Measurements from ENCODE around the gene RABGAP1L.
"Not testable (repeated sequence)": the region's sequence is repeated elsewhere in the genome, so short reads cannot be mapped to it uniquely, and the experiment has no call there.

The RABGAP1L gene

DNA sequence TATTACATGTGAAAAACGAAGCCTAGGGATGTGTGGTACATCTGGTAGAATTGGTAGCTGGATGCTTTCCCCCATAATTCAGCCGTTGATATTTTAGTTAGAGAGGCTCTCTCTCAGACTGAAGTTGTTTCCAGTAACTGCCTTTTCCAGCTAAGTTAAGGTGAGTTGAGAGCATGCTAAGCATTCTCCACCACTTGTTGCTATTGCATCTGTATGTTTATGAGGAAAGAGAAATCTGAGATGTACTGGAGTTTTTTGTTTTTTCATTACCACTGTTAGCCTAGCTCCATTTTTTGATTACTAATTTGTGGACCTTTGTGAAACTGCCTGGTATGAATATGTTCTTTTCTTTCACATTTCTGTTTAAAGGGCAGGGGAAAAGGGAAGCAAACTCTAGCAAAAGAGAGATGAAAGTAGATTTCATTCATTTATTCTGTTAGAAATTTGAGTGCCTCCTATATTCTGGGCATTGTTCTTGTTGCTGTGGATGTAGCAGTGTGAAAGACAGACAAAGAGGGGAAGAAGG lies 650.5 kb downstream of the RABGAP1L start:
- no peak overlapping the region for H3K4me3 ChIP-seq (ENCODE audit: low read depth, low read length)
- in situ Hi-C loops (cut with HindIII; ENCODE audit: low sequenced_read_pairs), result no loop called here
- no peak for DNase-seq (ENCODE audit: low read depth)
- TF ChIP-seq, protein P1, sequence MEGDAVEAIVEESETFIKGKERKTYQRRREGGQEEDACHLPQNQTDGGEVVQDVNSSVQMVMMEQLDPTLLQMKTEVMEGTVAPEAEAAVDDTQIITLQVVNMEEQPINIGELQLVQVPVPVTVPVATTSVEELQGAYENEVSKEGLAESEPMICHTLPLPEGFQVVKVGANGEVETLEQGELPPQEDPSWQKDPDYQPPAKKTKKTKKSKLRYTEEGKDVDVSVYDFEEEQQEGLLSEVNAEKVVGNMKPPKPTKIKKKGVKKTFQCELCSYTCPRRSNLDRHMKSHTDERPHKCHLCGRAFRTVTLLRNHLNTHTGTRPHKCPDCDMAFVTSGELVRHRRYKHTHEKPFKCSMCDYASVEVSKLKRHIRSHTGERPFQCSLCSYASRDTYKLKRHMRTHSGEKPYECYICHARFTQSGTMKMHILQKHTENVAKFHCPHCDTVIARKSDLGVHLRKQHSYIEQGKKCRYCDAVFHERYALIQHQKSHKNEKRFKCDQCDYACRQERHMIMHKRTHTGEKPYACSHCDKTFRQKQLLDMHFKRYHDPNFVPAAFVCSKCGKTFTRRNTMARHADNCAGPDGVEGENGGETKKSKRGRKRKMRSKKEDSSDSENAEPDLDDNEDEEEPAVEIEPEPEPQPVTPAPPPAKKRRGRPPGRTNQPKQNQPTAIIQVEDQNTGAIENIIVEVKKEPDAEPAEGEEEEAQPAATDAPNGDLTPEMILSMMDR (IDR thresholded peaks at IDR 0.05; ENCODE audit: low read depth, low read length, missing control alignments), result no peak

- no peak for DNase-seq (ENCODE audit: low read depth)
- H3K4me3 ChIP-seq (ENCODE audit: low read depth, low read length), result no peak overlapping the region
- in situ Hi-C loops (cut with HindIII; ENCODE audit: low sequenced_read_pairs), result no loop called here
- TF ChIP-seq, protein P1 (IDR thresholded peaks at IDR 0.05; ENCODE audit: low read depth, low read length, missing control alignments), result no peak
Observed at GRCh38 chr1:174812016-174812415, 652.7 kb downstream of the RABGAP1L start.

- TF ChIP-seq, protein P1 (IDR thresholded peaks at IDR 0.05; ENCODE audit: low read depth, low read length, missing control alignments), result no peak
- in situ Hi-C loops (cut with HindIII; ENCODE audit: low sequenced_read_pairs), result no loop called here
- no peak for DNase-seq (ENCODE audit: low read depth)
- no peak overlapping the region for H3K4me3 ChIP-seq (ENCODE audit: low read depth, low read length)
Observed at GRCh38 chr1:174812656-174813055, 653.3 kb downstream of the RABGAP1L start.

DNA sequence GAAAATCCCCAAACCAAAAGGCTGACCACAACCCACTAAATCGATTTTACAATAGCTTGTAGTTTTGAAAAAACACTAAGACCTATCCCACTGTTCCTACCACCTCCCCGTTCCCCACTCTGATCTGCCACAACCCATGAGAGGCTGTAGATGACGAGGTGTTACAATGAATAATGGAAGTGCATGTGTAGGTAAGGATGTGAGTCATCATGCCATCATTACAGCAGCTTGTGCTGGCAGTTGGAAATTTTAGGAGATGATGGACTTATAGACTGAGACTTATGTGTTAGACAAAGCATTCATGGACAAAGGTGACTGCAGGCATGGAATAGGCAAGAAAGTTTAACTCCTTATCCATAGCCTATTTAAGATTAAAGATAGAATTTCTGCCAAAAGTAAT lies 655.7 kb downstream of the RABGAP1L start:
- DNase-seq (ENCODE audit: low read depth), result no peak
- in situ Hi-C loops (cut with HindIII; ENCODE audit: low sequenced_read_pairs), result no loop called here
- H3K4me3 ChIP-seq (ENCODE audit: low read depth, low read length), result no peak overlapping the region
- TF ChIP-seq, protein P1 (IDR thresholded peaks at IDR 0.05; ENCODE audit: low read depth, low read length, missing control alignments), result no peak

DNA sequence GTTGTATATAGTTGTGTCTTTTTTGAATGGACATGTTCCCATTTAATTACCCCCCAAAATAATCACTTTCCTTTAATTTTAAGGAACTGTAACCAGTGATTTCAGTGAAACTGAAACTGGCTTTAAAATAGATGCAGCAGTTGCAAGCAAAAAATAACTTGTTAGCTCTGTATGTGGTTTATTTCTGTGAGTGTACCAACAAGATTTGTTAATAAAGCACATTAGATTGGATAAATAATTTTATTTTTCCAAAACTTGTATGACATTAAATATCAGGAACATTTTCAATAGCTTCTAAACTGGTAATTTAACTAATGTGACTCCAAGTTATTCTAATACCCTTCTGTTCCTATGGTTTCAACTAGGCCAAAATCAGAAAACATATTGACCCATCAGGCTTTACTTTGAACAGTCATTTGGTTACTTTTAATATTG lies 656.2 kb downstream of the RABGAP1L start:
- no peak overlapping the region for H3K4me3 ChIP-seq (ENCODE audit: low read depth, low read length)
- no peak for DNase-seq (ENCODE audit: low read depth)
- in situ Hi-C loops (cut with HindIII; ENCODE audit: low sequenced_read_pairs), result no loop called here
- TF ChIP-seq, protein P1 (IDR thresholded peaks at IDR 0.05; ENCODE audit: low read depth, low read length, missing control alignments), result no peak

- DNase-seq (ENCODE audit: low read depth); H3K4me3 ChIP-seq (ENCODE audit: low read depth, low read length); in situ Hi-C loops (cut with HindIII; ENCODE audit: low sequenced_read_pairs): not testable (repeated sequence)
Observed at GRCh38 chr1:174816621-174817020, 657.3 kb downstream of the RABGAP1L start.

DNA sequence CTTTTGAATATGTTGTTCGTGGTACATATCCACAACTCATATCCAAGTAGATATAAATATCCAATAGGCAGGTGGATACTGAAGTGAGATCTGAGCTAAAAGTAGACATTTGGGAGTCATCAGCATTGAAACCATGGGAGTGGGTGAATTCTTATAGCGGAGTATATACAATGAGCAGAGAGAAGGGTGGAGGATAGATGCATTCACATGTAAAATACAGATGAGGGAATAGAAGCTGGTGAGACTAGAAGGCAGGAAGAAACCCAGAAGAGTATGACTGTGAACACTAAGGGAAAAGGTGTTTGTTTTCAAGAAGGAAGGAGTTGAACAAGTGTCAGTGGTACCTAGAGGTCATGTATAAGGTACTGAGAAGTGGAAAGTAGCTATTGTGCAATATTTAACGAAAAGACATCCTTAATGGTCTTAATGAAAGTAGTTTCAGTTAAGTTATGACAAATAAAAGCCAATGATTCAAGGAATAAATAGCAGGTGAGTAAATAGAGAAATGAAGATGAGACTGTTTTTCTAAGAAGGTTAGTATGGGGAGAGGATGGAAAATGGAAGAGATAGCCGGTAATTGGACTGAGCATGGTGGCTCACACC lies 658.8 kb downstream of the RABGAP1L start:
- no peak overlapping the region for H3K4me3 ChIP-seq (ENCODE audit: low read depth, low read length)
- in situ Hi-C loops (cut with HindIII; ENCODE audit: low sequenced_read_pairs), result no loop called here
- TF ChIP-seq, protein P1 (IDR thresholded peaks at IDR 0.05; ENCODE audit: low read depth, low read length, missing control alignments), result no peak
- no peak for DNase-seq (ENCODE audit: low read depth)
